Prostate gland (tissue), 2 donors: ENCODE results near the gene LTBP2. TPM values are rescaled to one million over a fixed set of nuclear protein-coding genes. Genes with fewer than 3 reads are reported as not detected.
A peak's percentile ranks its signal among the peaks of the same experiment; 100 is the strongest.

Experiments
- DNase-seq: peaks from one replicate; pipeline ENCODE4 v3.0.0-alpha.2; 2019; ENCODE audit warnings: low spot score
- H3K27ac ChIP-seq, 2 donors: fragments of 200-600 bp; sonication (generic); 2 replicates each; pipeline ENCODE4 v1.5.1; 2017 to 2019
- H3K27me3 ChIP-seq: fragments of 200-600 bp; sonication (generic); replicated peaks from 2 replicates; pipeline ENCODE4 v1.5.1; 2019; ENCODE audit not compliant: insufficient read depth
- H3K36me3 ChIP-seq, 2 donors: fragments of 200-600 bp; sonication (generic); 1 replicate in 1 of 2; 2 replicates in 1 of 2; pipeline versions ENCODE4 v1.5.1 to v1.8.1; 2017 to 2019
- H3K4me1 ChIP-seq: fragments of 200-600 bp; sonication (generic); replicated peaks from 2 replicates; pipeline ENCODE4 v1.5.1; 2019
- H3K4me3 ChIP-seq, 2 donors: fragments of 200-600 bp; sonication (generic); 2 replicates each; pipeline ENCODE4 v1.5.1; 2017 to 2019
- H3K9me3 ChIP-seq: fragments of 200-600 bp; sonication (generic); 2 replicates; pipeline ENCODE4 v1.5.1; 2017
- POLR2A ChIP-seq: fragments of 450-650 bp; IDR thresholded peaks from one replicate; pipeline ENCODE4 v1.6.1; 2016; ENCODE audit warnings: antibody characterized with exemption, mild to moderate bottlenecking
- POLR2AphosphoS5 ChIP-seq: sonication (generic); formaldehyde crosslinking; IDR thresholded peaks from one replicate; pipeline ENCODE4 v1.6.1; 2017; ENCODE audit warnings: antibody characterized with exemption
- WGBS: methylation state at CpG from one replicate; pipeline ENCODE4 v1.1.5; 2018; 5-methylcytosine and 5-hydroxymethylcytosine counted together
- intact Hi-C: fragments of 100-400 bp; cut with DNase I; formaldehyde crosslinking; loops from one replicate; pipeline ENCODE4 v1.14.2; 2022
- total RNA-seq, 2 donors: library from RNA; depleted of rRNA; stranded (reverse); fragments of >200 nt; gene quantifications; one replicate each; pipeline ENCODE4 v1.1.0, GENCODE V29; 2016
- TF ChIP-seq, protein P1 (sequence below), 4 experiments: fragments of 200-600 bp in 2 of 4; fragments of 450-650 bp in 2 of 4; sonication (generic) in 2 of 4; IDR thresholded peaks; 1 replicate in 3 of 4; 2 replicates in 1 of 4; pipeline ENCODE4 v1.5.1; 2016 to 2019; ENCODE audit warnings: antibody characterized with exemption in 4 of 4, mild to moderate bottlenecking in 2 of 4, moderate library complexity in 2 of 4

Gene LTBP2
- total RNA-seq, 2 donors from 2014 or later, result 47.0 to 90.7 TPM

DNA sequence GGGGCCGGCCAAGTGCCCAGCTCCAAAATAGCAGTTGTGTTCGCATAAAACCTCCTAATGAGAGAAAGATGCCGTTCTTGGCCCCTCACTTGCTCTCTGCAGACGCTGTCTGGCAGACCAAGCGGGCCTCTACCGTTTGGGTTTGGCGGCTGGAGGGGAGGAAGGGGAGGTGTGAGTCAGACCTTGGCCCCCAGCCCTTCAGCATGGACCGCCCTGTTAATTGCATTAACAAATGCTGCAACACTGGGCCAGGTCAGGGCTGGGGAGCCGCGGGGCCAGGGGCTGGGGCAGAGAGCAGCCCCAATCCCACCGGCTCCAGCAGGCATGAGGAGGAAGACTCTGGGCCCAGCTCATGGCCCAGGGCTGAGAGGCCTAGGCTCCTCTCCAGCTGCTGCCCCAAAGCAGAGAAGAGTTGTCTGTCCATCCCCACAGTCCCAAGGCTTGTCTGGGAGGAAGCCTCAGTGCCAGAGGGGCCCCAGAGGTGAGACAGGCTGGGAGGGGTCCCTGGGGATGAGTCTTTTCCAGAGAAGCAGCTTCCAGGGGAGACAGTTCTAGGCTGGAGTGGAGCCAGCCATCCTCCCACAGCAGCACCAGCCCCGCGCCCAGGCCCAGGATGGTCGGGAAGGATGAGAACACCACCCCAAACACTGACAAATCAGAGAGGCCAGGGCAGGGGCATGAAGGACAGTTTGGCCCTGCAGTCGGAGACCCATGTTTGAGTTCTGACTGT is 16.9 kb downstream of the LTBP2 start:
- Histone ChIP-seq H3K9me3 (no peaks in the 10 kb centered on the region), H3K4me3 (no peak overlapping the region), H3K4me1 (peaks cover 8% of the 10 kb centered on the region), H3K27ac (peak overlapping the region in 1 of 2 donors; percentile 48), H3K27me3 (no peaks in the 10 kb centered on the region), H3K36me3 (no peaks in the 10 kb centered on the region)
- TF ChIP-seq POLR2A, result no peak
- TF ChIP-seq POLR2AphosphoS5, result no peak
- TF ChIP-seq, protein P1, sequence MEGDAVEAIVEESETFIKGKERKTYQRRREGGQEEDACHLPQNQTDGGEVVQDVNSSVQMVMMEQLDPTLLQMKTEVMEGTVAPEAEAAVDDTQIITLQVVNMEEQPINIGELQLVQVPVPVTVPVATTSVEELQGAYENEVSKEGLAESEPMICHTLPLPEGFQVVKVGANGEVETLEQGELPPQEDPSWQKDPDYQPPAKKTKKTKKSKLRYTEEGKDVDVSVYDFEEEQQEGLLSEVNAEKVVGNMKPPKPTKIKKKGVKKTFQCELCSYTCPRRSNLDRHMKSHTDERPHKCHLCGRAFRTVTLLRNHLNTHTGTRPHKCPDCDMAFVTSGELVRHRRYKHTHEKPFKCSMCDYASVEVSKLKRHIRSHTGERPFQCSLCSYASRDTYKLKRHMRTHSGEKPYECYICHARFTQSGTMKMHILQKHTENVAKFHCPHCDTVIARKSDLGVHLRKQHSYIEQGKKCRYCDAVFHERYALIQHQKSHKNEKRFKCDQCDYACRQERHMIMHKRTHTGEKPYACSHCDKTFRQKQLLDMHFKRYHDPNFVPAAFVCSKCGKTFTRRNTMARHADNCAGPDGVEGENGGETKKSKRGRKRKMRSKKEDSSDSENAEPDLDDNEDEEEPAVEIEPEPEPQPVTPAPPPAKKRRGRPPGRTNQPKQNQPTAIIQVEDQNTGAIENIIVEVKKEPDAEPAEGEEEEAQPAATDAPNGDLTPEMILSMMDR (IDR thresholded peaks at IDR 0.05), result no peak
- 43% methylated on average over 15 of the region's 15 CpGs for WGBS
- no peak for DNase-seq
- intact Hi-C loops, result no loop called here

DNA sequence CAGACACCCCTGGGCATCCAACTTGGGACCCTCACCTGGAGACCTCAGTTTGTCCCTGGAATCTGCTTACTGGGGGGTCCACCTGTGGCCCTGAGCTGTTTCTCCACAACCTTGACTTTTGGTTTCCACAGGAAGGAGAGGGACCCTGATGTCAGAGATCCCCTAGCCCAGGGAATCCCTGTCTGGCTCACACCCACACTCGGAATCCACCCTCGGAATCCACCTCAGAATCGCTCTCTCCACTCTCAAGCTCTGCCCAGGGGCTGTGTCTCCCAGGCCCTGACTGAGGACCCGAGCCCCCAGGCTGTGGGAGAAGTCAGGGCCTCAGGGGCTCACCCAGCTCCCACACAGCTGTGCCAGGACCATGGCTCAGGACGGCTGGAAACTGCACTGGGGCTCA is 17.4 kb downstream of the LTBP2 start:
- no peaks in the 10 kb centered on the region for H3K27me3 ChIP-seq
- H3K4me3 ChIP-seq, result no peak overlapping the region
- WGBS, result 58% methylated on average over 5 of the region's 5 CpGs
- intact Hi-C loops, result no loop called here
- no peaks in the 10 kb centered on the region for H3K36me3 ChIP-seq
- H3K9me3 ChIP-seq, result no peaks in the 10 kb centered on the region
- H3K27ac ChIP-seq, result peak overlapping the region in 1 of 2 donors; percentile 48
- TF ChIP-seq POLR2AphosphoS5, result no peak
- TF ChIP-seq, protein P1 (IDR thresholded peaks at IDR 0.05), result no peak
- TF ChIP-seq POLR2A, result no peak
- peaks cover 7% of the 10 kb centered on the region for H3K4me1 ChIP-seq
- no peak for DNase-seq

DNA sequence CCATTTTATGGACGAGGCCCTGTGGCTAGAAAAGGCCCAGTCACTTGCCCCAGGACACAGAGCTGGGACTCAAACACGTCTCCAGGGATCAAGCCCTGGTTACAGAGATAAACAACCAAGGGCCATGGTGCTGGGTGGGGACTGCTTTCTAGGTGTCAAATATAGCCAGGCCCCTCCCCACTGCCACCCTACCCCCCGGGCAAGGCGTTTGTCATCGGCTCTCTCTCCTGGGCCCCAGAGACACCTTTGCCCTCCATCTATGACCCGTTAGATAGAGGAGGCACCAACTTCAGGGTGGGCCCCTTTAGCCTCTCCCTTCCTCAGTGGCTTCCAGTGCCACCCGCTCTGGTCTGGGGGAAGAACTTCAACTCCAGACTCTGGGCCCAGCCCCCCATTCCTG is 18.0 kb downstream of the LTBP2 start:
- H3K4me1 ChIP-seq, result peaks cover under 1% of the 10 kb centered on the region
- no peak for DNase-seq
- no peak overlapping the region for H3K27ac ChIP-seq
- no peaks in the 10 kb centered on the region for H3K36me3 ChIP-seq
- no peak overlapping the region for H3K4me3 ChIP-seq
- intact Hi-C loops, result no loop called here
- TF ChIP-seq, protein P1 (IDR thresholded peaks at IDR 0.05), result no peak
- TF ChIP-seq POLR2A (no peak), POLR2AphosphoS5 (no peak)
- no peaks in the 10 kb centered on the region for H3K9me3 ChIP-seq
- H3K27me3 ChIP-seq, result no peaks in the 10 kb centered on the region
- WGBS, result 97% methylated on average over 7 of the region's 7 CpGs

DNA sequence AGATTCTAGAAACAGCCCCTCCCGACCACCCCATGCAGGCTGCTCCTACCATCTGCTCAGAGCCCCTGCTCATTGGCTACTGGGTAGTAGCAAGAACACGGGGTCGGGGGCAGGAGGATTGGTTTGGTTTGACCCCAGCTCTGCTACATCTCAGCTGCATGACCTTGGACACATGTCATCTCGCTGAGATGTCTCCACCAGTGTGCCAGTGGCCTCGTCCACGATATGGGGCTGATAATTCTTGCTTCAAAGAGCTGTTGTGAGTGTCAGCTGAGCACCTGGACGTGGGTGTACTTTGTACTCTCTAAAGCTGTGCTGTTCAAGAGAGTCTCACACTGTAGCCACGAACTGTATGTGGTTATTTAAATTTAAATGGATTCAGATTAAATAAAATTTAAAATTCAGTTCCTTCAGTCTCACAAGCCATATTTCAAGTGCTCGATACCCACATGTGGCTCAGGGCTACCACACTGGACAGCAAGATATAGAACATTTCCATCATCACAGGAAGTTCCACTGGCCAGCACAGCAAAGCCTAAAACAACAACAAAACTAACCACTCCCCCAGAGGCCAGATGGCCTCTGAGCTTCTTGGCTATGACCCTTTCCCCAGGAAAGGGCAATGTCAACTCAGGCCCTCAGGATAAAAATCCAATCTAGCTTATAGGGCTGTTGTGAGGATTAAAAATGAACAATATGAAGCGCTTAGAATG is 18.6 kb downstream of the LTBP2 start:
- TF ChIP-seq POLR2A (no peak), POLR2AphosphoS5 (no peak)
- TF ChIP-seq, protein P1 (IDR thresholded peaks at IDR 0.05), result no peak
- 77% methylated on average over 10 of the region's 10 CpGs for WGBS
- intact Hi-C loops, result no loop called here
- H3K36me3 ChIP-seq, result no peaks in the 10 kb centered on the region
- H3K4me3 ChIP-seq, result no peak overlapping the region
- H3K27ac ChIP-seq, result no peak overlapping the region
- no peak for DNase-seq
- H3K27me3 ChIP-seq, result no peaks in the 10 kb centered on the region
- H3K4me1 ChIP-seq, result no peaks in the 10 kb centered on the region
- H3K9me3 ChIP-seq, result no peaks in the 10 kb centered on the region
